ENCODE data around the gene RAD18. TPM values are rescaled to one million over a fixed set of nuclear protein-coding genes. Genes with fewer than 3 reads are reported as not detected.

Gene RAD18
- total RNA-seq, 2 experiments from 2014 or later = 39.9 to 44.8 TPM

DNA sequence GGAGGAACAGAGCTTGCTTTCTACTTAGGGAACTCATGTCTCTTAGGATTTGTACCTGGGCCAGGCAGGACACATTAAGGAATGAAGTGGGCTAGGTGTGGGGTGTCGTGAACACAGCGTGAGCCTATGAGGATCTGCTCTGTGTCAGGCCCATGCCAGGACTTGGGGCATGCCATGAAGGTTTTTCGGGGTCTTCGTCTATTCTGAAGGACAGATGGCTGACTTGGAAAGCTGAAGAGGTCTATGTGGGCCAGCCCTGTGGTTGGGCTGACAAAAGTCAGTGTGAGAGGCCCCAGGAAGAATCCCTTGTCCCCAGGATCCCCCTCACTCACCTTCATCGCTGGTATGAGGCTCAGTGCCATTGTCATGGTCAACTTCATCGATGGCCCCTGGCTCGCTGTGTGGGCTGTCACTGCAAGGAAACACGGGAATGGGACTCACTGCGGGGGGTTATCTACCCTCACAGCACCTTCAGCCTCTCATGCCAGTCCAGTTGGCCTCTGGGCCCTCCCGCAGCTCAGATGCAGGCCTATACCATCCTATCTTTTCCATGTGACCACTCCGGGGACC, 46.8 kb upstream of the RAD18 start:
- TF ChIP-seq, protein P1, sequence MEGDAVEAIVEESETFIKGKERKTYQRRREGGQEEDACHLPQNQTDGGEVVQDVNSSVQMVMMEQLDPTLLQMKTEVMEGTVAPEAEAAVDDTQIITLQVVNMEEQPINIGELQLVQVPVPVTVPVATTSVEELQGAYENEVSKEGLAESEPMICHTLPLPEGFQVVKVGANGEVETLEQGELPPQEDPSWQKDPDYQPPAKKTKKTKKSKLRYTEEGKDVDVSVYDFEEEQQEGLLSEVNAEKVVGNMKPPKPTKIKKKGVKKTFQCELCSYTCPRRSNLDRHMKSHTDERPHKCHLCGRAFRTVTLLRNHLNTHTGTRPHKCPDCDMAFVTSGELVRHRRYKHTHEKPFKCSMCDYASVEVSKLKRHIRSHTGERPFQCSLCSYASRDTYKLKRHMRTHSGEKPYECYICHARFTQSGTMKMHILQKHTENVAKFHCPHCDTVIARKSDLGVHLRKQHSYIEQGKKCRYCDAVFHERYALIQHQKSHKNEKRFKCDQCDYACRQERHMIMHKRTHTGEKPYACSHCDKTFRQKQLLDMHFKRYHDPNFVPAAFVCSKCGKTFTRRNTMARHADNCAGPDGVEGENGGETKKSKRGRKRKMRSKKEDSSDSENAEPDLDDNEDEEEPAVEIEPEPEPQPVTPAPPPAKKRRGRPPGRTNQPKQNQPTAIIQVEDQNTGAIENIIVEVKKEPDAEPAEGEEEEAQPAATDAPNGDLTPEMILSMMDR (conservative IDR thresholded peaks at IDR 0.05; ENCODE audit: low read length) = no peak
- no peak for TF ChIP-seq EZH2phosphoT487 (IDR thresholded peaks at IDR 0.05; ENCODE audit: borderline replicate concordance, low read depth, low read length)
- no TSS peak for BruUV-seq (replicated peaks)
- POLR2A ChIA-PET = no interaction called here
- CTCF ChIA-PET (ENCODE audit: unreplicated experiment) = no interaction called here
- Histone ChIP-seq H3K27ac (ENCODE audit: low read depth, low read length, poor library complexity, severe bottlenecking) (no peak overlapping the region), H3K36me3 (ENCODE audit: insufficient read depth, low read length) (no peaks in the 10 kb centered on the region), H3K9me2 (ENCODE audit: insufficient read depth, low read length) (no peaks in the 10 kb centered on the region), H4K20me1 (ENCODE audit: insufficient read depth, low read length) (no peaks in the 10 kb centered on the region), H3K79me2 (ENCODE audit: insufficient read depth, low read depth, low read length) (no peaks in the 10 kb centered on the region), H3K4me1 (ENCODE audit: insufficient read depth, low read length, poor library complexity, severe bottlenecking) (no peaks in the 10 kb centered on the region), H3K4me3 (ENCODE audit: low read depth, low read length, poor library complexity, severe bottlenecking) (no peak overlapping the region), H2AFZ (ENCODE audit: low read length) (no peak overlapping the region), H3K4me2 (ENCODE audit: low read length) (no peak overlapping the region), H3K9me3 (ENCODE audit: low read length) (no peaks in the 10 kb centered on the region)
- DNase-seq (ENCODE audit: low spot score) = no peak
- intact Hi-C loops (cut with micrococcal nuclease; ENCODE audit: unreplicated experiment) = no loop called here

DNA sequence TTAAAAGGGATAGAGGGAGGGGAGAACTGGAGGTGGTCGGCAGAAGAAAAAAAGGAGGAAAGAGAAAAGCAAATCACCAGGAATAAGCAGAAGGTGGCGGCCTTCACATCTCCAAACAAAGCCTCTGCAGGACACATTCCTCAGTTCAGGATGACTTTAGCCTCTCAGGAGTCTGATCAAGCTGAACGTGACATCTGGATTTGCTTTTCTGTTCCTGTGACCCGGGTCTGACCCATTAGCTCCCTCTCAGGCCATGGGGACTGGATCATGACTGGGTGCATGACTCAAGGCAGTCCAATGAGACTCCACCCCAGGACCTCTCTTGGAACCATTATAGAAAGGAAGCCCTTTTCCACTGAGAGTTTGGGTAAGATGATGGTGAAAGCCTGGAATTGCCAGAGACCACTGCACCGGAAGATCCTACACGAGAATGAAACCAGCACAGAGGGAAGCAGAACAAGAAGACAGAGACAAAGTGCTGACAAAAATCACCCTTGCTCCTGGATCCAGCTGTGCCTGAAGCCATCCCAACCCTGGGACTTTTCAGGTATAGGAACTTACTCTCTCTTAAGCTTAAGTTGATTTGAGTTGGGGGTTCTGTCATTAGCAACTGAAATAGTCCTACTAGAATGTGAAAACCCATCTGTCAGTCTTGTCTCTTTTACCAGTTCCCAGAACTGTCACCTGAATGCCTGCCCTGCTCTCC, 45.4 kb upstream of the RAD18 start:
- no peak for TF ChIP-seq EZH2phosphoT487 (IDR thresholded peaks at IDR 0.05; ENCODE audit: borderline replicate concordance, low read depth, low read length)
- TF ChIP-seq, protein P1 (conservative IDR thresholded peaks at IDR 0.05; ENCODE audit: low read length) = no peak
- Histone ChIP-seq H3K9me3 (ENCODE audit: low read length) (no peaks in the 10 kb centered on the region), H3K79me2 (ENCODE audit: insufficient read depth, low read depth, low read length) (no peaks in the 10 kb centered on the region), H4K20me1 (ENCODE audit: insufficient read depth, low read length) (no peaks in the 10 kb centered on the region), H3K27ac (ENCODE audit: low read depth, low read length, poor library complexity, severe bottlenecking) (no peak overlapping the region), H2AFZ (ENCODE audit: low read length) (no peak overlapping the region), H3K4me2 (ENCODE audit: low read length) (no peak overlapping the region), H3K36me3 (ENCODE audit: insufficient read depth, low read length) (no peaks in the 10 kb centered on the region), H3K4me3 (ENCODE audit: low read depth, low read length, poor library complexity, severe bottlenecking) (no peak overlapping the region), H3K4me1 (ENCODE audit: insufficient read depth, low read length, poor library complexity, severe bottlenecking) (no peaks in the 10 kb centered on the region), H3K9me2 (ENCODE audit: insufficient read depth, low read length) (no peaks in the 10 kb centered on the region)
- POLR2A ChIA-PET = no interaction called here
- DNase-seq (ENCODE audit: low spot score) = no peak
- intact Hi-C loops (cut with micrococcal nuclease; ENCODE audit: unreplicated experiment) = no loop called here
- BruUV-seq (replicated peaks) = no TSS peak
- CTCF ChIA-PET (ENCODE audit: unreplicated experiment) = no interaction called here

DNA sequence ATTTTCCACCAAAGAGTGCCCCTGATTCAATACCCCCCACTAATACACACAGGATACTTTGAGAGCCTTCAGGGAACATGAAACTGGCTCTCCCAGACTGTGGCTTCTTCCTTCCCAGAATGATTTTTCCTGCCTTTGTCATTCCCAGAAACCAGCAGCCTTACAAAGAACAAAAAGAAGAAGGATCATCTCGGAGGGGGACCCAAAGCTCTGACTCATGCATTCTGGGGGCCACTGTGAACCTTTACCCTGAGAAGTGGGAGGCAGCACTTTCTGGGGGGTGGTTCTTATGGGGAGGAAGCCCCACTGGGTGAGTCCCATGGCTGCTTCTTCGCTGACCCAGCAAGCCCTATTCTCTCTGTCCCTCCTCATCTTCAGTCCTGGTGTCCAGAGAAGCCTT, 44.7 kb upstream of the RAD18 start:
- CTCF ChIA-PET (ENCODE audit: unreplicated experiment) = no interaction called here

More for the DNA sequence above, 44.7 kb upstream of the RAD18 start:
- no peaks in the 10 kb centered on the region for H4K20me1 ChIP-seq (ENCODE audit: insufficient read depth, low read length)
- H3K4me3 ChIP-seq (ENCODE audit: low read depth, low read length, poor library complexity, severe bottlenecking) = no peak overlapping the region
- H3K9me2 ChIP-seq (ENCODE audit: insufficient read depth, low read length) = no peaks in the 10 kb centered on the region
- no peaks in the 10 kb centered on the region for H3K36me3 ChIP-seq (ENCODE audit: insufficient read depth, low read length)
- TF ChIP-seq EZH2phosphoT487 (IDR thresholded peaks at IDR 0.05; ENCODE audit: borderline replicate concordance, low read depth, low read length) = no peak
- TF ChIP-seq, protein P1 (conservative IDR thresholded peaks at IDR 0.05; ENCODE audit: low read length) = no peak
- intact Hi-C loops (cut with micrococcal nuclease; ENCODE audit: unreplicated experiment) = no loop called here
- H3K79me2 ChIP-seq (ENCODE audit: insufficient read depth, low read depth, low read length) = no peaks in the 10 kb centered on the region
- H3K9me3 ChIP-seq (ENCODE audit: low read length) = no peaks in the 10 kb centered on the region
- H3K27ac ChIP-seq (ENCODE audit: low read depth, low read length, poor library complexity, severe bottlenecking) = no peak overlapping the region
- no TSS peak for BruUV-seq (replicated peaks)
- POLR2A ChIA-PET = interaction anchor here (0.6 kb wide), 1 partner anchor 1896 kb away, joined by 3 read pairs; no protein-coding TSS in a partner anchor
- DNase-seq (ENCODE audit: low spot score) = no peak
- H2AFZ ChIP-seq (ENCODE audit: low read length) = no peak overlapping the region
- H3K4me2 ChIP-seq (ENCODE audit: low read length) = no peak overlapping the region
- H3K4me1 ChIP-seq (ENCODE audit: insufficient read depth, low read length, poor library complexity, severe bottlenecking) = no peaks in the 10 kb centered on the region
